ENCODE results near the gene NDE1. TPM values are rescaled to one million over a fixed set of nuclear protein-coding genes. Genes with fewer than 3 reads are reported as not detected.

NDE1 gene
- total and polyA plus RNA-seq, 2 of the 8 experiments (the other 6 are each of a cell fraction or from before 2014, with no cell fraction given) = 13.3 to 41.3 TPM

DNA sequence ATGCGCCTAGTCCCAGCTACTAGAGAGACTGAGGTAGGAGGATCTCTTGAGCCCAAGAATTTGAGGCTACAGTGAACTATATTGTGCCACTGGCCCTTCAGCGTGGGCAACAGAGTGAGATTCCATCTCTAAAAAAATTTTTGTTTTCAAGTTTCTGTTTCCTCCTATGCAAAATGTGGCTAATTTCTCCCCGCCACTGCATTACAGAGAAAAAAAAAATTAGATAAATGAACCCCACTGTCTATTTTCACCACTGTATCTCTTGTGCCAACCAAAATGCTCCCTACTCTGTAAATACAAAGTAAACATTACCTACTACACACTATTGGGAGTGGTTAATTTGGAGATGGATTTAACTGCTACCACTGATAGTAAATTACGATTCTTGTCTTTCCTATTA is 9.1 kb upstream of the NDE1 start:
- no peak overlapping the region for H2BK20ac ChIP-seq (ENCODE audit: low read length)
- H3K4me2 ChIP-seq (ENCODE audit: insufficient read depth in 1 of 2, low read depth in 2 of 2, low read length in 2 of 2) = no peak overlapping the region
- H3K36me3 ChIP-seq (ENCODE audit: control insufficient read depth in 2 of 4, insufficient read depth in 4 of 4, low read length in 3 of 4) = peaks cover 2 to 21% (median 14%) of the 10 kb centered on the region in 4 experiments; a peak in 7 of 8 replicates
- WGBS, 2 experiments (ENCODE audit: extremely low coverage in 1 of 2, insufficient coverage in 1 of 2, insufficient read length in 1 of 2, insufficient replicate concordance in 2 of 2, low coverage in 1 of 2, low lambda C conversion rate in 2 of 2, missing lambda C conversion rate in 1 of 2) = 88% methylated on average over 4 of the region's 4 CpGs; no CpG with 5 or more reads in 1 of the 2 experiments
- H3K23me2 ChIP-seq (ENCODE audit: low read depth, low read length) = no peaks in the 10 kb centered on the region
- no peak overlapping the region for H3K14ac ChIP-seq (ENCODE audit: insufficient read length)
- no peak overlapping the region for H4K91ac ChIP-seq (replicated peaks; ENCODE audit: insufficient read length, low read length)
- peaks cover 5 to 28% of the 10 kb centered on the region in 2 experiments for H3K79me2 ChIP-seq (ENCODE audit: control insufficient read depth in 1 of 2, insufficient read depth in 2 of 2, low read length in 2 of 2)
- no peak for DNase-seq (ENCODE audit: low read depth in 1 of 2, low spot score in 2 of 2)
- no peak overlapping the region for H2BK120ac ChIP-seq (replicated peaks; ENCODE audit: low read depth, low read length)
- no peaks in the 10 kb centered on the region for H3K9me3 ChIP-seq (ENCODE audit: insufficient read depth in 2 of 2, low read depth in 1 of 2, low read length in 1 of 2)
- no peaks in the 10 kb centered on the region for H3K79me1 ChIP-seq (ENCODE audit: low read depth, low read length)
- H3K4me1 ChIP-seq (replicated peaks in 1 of 4; ENCODE audit: control insufficient read depth in 3 of 4, insufficient read depth in 4 of 4, low read length in 3 of 4) = peaks cover 0 to 8% (median 2%) of the 10 kb centered on the region in 4 experiments; a peak in 3 of 7 replicates
- H3K4ac ChIP-seq (replicated peaks; ENCODE audit: insufficient read length, low read depth, low read length) = no peak overlapping the region
- FAIRE-seq = no peak
- no peak overlapping the region for H3K56ac ChIP-seq (replicated peaks; ENCODE audit: insufficient read length, low read depth, low read length)
- TF ChIP-seq MAFK (IDR thresholded peaks at IDR 0.05; ENCODE audit: low read depth, low read length) (no peak), KDM5A (IDR thresholded peaks at IDR 0.05; ENCODE audit: low read length) (no peak), RNF2 (IDR thresholded peaks at IDR 0.05; ENCODE audit: borderline replicate concordance, low read depth, low read length, missing control alignments, poor library complexity, severe bottlenecking) (no peak), ASH2L (IDR thresholded peaks at IDR 0.05; ENCODE audit: low read length) (no peak), KDM4A (IDR thresholded peaks at IDR 0.05; ENCODE audit: low read depth, low read length, severe bottlenecking) (no peak), SP4 (IDR thresholded peaks at IDR 0.05; ENCODE audit: low read length) (no peak), BACH1 (IDR thresholded peaks at IDR 0.05; ENCODE audit: low read length) (no peak), CTBP2 (IDR thresholded peaks at IDR 0.05; ENCODE audit: borderline replicate concordance, insufficient read depth, insufficient read length, low read length) (no peak)
- no peak overlapping the region for H2AK5ac ChIP-seq (ENCODE audit: low read depth, low read length)
- H3K18ac ChIP-seq (ENCODE audit: extremely low read depth, low read length) = no peak overlapping the region
- no peak overlapping the region for H3K27ac ChIP-seq (ENCODE audit: low read depth, low read length)
- H2BK12ac ChIP-seq (ENCODE audit: low read depth, low read length) = no peak overlapping the region
- H4K5ac ChIP-seq (ENCODE audit: insufficient read length, low read depth, low read length) = no peak overlapping the region
- 0 out of 7 replicates have a peak overlapping the region, but pooled peaks of 1 of the 4 experiments have one; percentile 11 for H3K9ac ChIP-seq (replicated peaks in 1 of 4; ENCODE audit: extremely low read depth in 1 of 4, low read depth in 3 of 4, low read length in 3 of 4)
- no peak overlapping the region for H4K8ac ChIP-seq (ENCODE audit: extremely low read depth, insufficient read depth, low read length)
- POLR2A ChIA-PET (ENCODE audit: partially characterized antibody) = interaction anchor here (1.0 kb wide), 1 partner anchor 13 kb away, joined by 4 read pairs; no protein-coding TSS in a partner anchor
- H2BK15ac ChIP-seq (ENCODE audit: low read length) = no peak overlapping the region
- H2AFZ ChIP-seq (ENCODE audit: low read length) = no peak overlapping the region
- no peaks in the 10 kb centered on the region for H3K27me3 ChIP-seq (replicated peaks in 1 of 4; ENCODE audit: control insufficient read depth in 3 of 4, extremely low read depth in 1 of 4, insufficient read depth in 3 of 4, low read length in 3 of 4)
- no peak overlapping the region for H3K4me3 ChIP-seq (ENCODE audit: extremely low read depth in 1 of 4, insufficient read depth in 2 of 4, low read depth in 3 of 4, low read length in 4 of 4)
- CTCF ChIA-PET (ENCODE audit: partially characterized antibody) = interaction anchor here (0.8 kb wide), 1 partner anchor 26 kb away, joined by 3 read pairs; no protein-coding TSS in a partner anchor
- peaks cover 0 to 4% of the 10 kb centered on the region in 2 experiments for H4K20me1 ChIP-seq (replicated peaks in 1 of 2; ENCODE audit: control insufficient read depth in 1 of 2, insufficient read depth in 2 of 2, low read length in 2 of 2)
- no peak overlapping the region for H3K23ac ChIP-seq (ENCODE audit: insufficient read length)
- no peak overlapping the region for H2BK5ac ChIP-seq (ENCODE audit: low read depth, low read length)

Data from H1 (cell line).